Stomach (tissue), 9 donors: ENCODE results near the gene IDH2. TPM values are rescaled to one million over a fixed set of nuclear protein-coding genes. Genes with fewer than 3 reads are reported as not detected.
"Not testable (repeated sequence)": the region's sequence is repeated elsewhere in the genome, so short reads cannot be mapped to it uniquely, and the experiment has no call there.

Experiments
- DNase-seq, 2 donors: peaks; one replicate each; pipeline versions ENCODE4 v3.0.0 to v3.0.0-alpha.2; 2013 to 2019
- H3K27ac ChIP-seq, 5 donors: fragments of 200-600 bp in 4 of 5; sonication (generic) in 4 of 5; one replicate each; pipeline ENCODE4 v1.5.1; 2013 to 2019; ENCODE audit warnings: mild to moderate bottlenecking in 1 of 5, moderate library complexity in 1 of 5
- H3K27me3 ChIP-seq, 3 donors: fragments of 200-600 bp; sonication (generic); one replicate each; pipeline ENCODE4 v1.5.1; 2017 to 2019; ENCODE audit warnings: mixed run types in 1 of 3
- H3K36me3 ChIP-seq, 4 donors: fragments of 200-600 bp; sonication (generic); 1 replicate in 3 of 4; 2 replicates in 1 of 4; pipeline ENCODE4 v1.5.1; 2016 to 2019
- H3K4me1 ChIP-seq, 4 donors: fragments of 200-600 bp; sonication (generic); one replicate each; pipeline ENCODE4 v1.5.1; 2016 to 2019
- H3K4me3 ChIP-seq, 4 donors: fragments of 200-600 bp; sonication (generic) in 3 of 4; one replicate each; pipeline ENCODE4 v1.5.1; 2016 to 2019; ENCODE audit warnings: mild to moderate bottlenecking in 1 of 4
- H3K9me3 ChIP-seq, 4 donors: fragments of 200-600 bp; sonication (generic); one replicate each; pipeline ENCODE4 v1.5.1; 2016 to 2019
- CTCF ChIP-seq, 7 experiments: fragments of 450-650 bp in 4 of 7; fragments of 200-600 bp in 3 of 7; sonication (generic) in 3 of 7; IDR thresholded peaks; one replicate each; pipeline ENCODE4 v1.5.1; 2016 to 2019; ENCODE audit warnings: antibody characterized with exemption in 7 of 7, control low read depth in 2 of 7, mild to moderate bottlenecking in 1 of 7
- EP300 ChIP-seq: sonication (generic); formaldehyde crosslinking; IDR thresholded peaks from one replicate; pipeline ENCODE4 v1.6.1; 2017; ENCODE audit warnings: antibody characterized with exemption
- POLR2A ChIP-seq, 4 donors: fragments of 450-650 bp; IDR thresholded peaks; one replicate each; pipeline ENCODE4 v1.6.1; 2016; ENCODE audit warnings: antibody characterized with exemption in 4 of 4, control low read depth in 2 of 4, mild to moderate bottlenecking in 1 of 4, moderate library complexity in 1 of 4
- POLR2AphosphoS5 ChIP-seq, 3 donors: sonication (generic); formaldehyde crosslinking; IDR thresholded peaks; one replicate each; pipeline ENCODE4 v1.6.1; 2016; ENCODE audit warnings: antibody characterized with exemption in 3 of 3
- WGBS, 5 donors: extraction: QIAGEN DNeasy Blood & Tissue Kit in 3 of 5; methylation state at CpG; one replicate each; pipeline versions ENCODE4 v1.1.5 to v1.1.7; 2013 to 2018; 5-methylcytosine and 5-hydroxymethylcytosine counted together
- intact Hi-C: fragments of 100-400 bp; cut with DNase I; formaldehyde crosslinking; loops from one replicate; pipeline ENCODE4 v1.15.1; 2023; ENCODE audit warnings: low total_unique reads
- polyA plus RNA-seq, 3 donors: library from polyadenylated mRNA; stranded (reverse); fragments of 200-250 nt; gene quantifications; one replicate each; pipeline ENCODE4 v1.2.3, GENCODE V29; 2013
- total RNA-seq, 5 donors: library from RNA; depleted of rRNA; stranded (reverse); fragments of >200 nt; gene quantifications; one replicate each; pipeline versions ENCODE4 v1.1.0 to v1.2.3, GENCODE V29; 2014 to 2016
- donor health status: healthy with polysubstance abuse.
- donor health status: Bipolar disorder and iron deficiency.
- donor health status: healthy.

Gene IDH2
- total and polyA plus RNA-seq, 8 donors = 12.3 to 186 (median 117) TPM

- H3K36me3 ChIP-seq = no peaks in the 10 kb centered on the region
- H3K27me3 ChIP-seq = no peaks in the 10 kb centered on the region
- intact Hi-C loops = no loop called here
- DNase-seq = no peak
- H3K4me3 ChIP-seq = no peak overlapping the region
- no peaks in the 10 kb centered on the region for H3K4me1 ChIP-seq
- H3K9me3 ChIP-seq = peaks cover 6 to 14% (median 8%) of the 10 kb centered on the region in 4 donors
- TF ChIP-seq POLR2AphosphoS5 (IDR thresholded peaks at IDR 0.05) = no peak
- no peak for TF ChIP-seq EP300
- no peak for TF ChIP-seq POLR2A (IDR thresholded peaks at IDR 0.05)
- no peak overlapping the region for H3K27ac ChIP-seq
Measured at GRCh38 chr15:90119367-90119766, 17.1 kb upstream of the IDH2 start.

GRCh38 chr15:90115783-90116182 lies 13.5 kb upstream of the IDH2 start:
- DNase-seq = no peak
- WGBS, 5 donors = 91 to 97% (median 96%) methylated on average over 2 of the region's 2 CpGs
- TF ChIP-seq POLR2AphosphoS5 (IDR thresholded peaks at IDR 0.05) (no peak), POLR2A (IDR thresholded peaks at IDR 0.05) (no peak), CTCF (IDR thresholded peaks at IDR 0.05) (no peak), EP300 (no peak)

GRCh38 chr15:90114451-90114901 lies 12.2 kb upstream of the IDH2 start:
- Histone ChIP-seq H3K9me3 (peaks cover 6 to 20% (median 12%) of the 10 kb centered on the region in 4 donors), H3K4me3 (no peak overlapping the region), H3K27ac (no peak overlapping the region), H3K27me3 (no peaks in the 10 kb centered on the region), H3K4me1 (no peaks in the 10 kb centered on the region), H3K36me3 (no peaks in the 10 kb centered on the region)
- DNase-seq = no peak
- TF ChIP-seq POLR2A (IDR thresholded peaks at IDR 0.05) (no peak), CTCF (IDR thresholded peaks at IDR 0.05) (no peak), POLR2AphosphoS5 (IDR thresholded peaks at IDR 0.05) (no peak), EP300 (no peak)
- intact Hi-C loops = no loop called here
- WGBS, 5 donors = 42 to 75% (median 65%) methylated on average over 2 of the region's 2 CpGs

More at GRCh38 chr15:90115783-90116182, 13.5 kb upstream of the IDH2 start:
- intact Hi-C loops = no loop called here
- Histone ChIP-seq H3K27ac (no peak overlapping the region), H3K9me3 (peaks cover 6 to 20% (median 12%) of the 10 kb centered on the region in 4 donors), H3K36me3 (no peaks in the 10 kb centered on the region), H3K4me1 (no peaks in the 10 kb centered on the region), H3K4me3 (no peak overlapping the region), H3K27me3 (no peaks in the 10 kb centered on the region)

- no peak overlapping the region for H3K4me3 ChIP-seq
- peaks cover 6 to 20% (median 12%) of the 10 kb centered on the region in 4 donors for H3K9me3 ChIP-seq
- TF ChIP-seq CTCF (IDR thresholded peaks at IDR 0.05) (no peak), POLR2AphosphoS5 (IDR thresholded peaks at IDR 0.05) (no peak), EP300 (no peak), POLR2A (IDR thresholded peaks at IDR 0.05) (no peak)
- DNase-seq = no peak
- H3K27me3 ChIP-seq = no peaks in the 10 kb centered on the region
- no peak overlapping the region for H3K27ac ChIP-seq
- WGBS, 5 donors = 66 to 77% (median 68%) methylated on average over 7 of the region's 7 CpGs
- no peaks in the 10 kb centered on the region for H3K36me3 ChIP-seq
- intact Hi-C loops = no loop called here
- H3K4me1 ChIP-seq = no peaks in the 10 kb centered on the region
Measured at GRCh38 chr15:90113166-90113565, 10.9 kb upstream of the IDH2 start.

- DNase-seq, H3K27ac ChIP-seq, H3K4me3 ChIP-seq, H3K36me3 ChIP-seq, intact Hi-C loops, H3K9me3 ChIP-seq, H3K27me3 ChIP-seq: not testable (repeated sequence)
- 62 to 88% (median 85%) methylated on average over 2 to 3 of the region's 3 CpGs for WGBS, 5 donors
- peaks cover 0 to 23% (median 9%) of the 10 kb centered on the region in 4 donors for H3K4me1 ChIP-seq
Measured at GRCh38 chr15:90109163-90109751, 7.0 kb upstream of the IDH2 start.

GRCh38 chr15:90108038-90108437 lies 5.8 kb upstream of the IDH2 start:
- intact Hi-C loops, H3K36me3 ChIP-seq, DNase-seq, H3K4me3 ChIP-seq, H3K27ac ChIP-seq, H3K9me3 ChIP-seq, H3K27me3 ChIP-seq: not testable (repeated sequence)
- 85 to 98% (median 97%) methylated on average over 5 of the region's 5 CpGs for WGBS, 5 donors
- H3K4me1 ChIP-seq = peaks cover 5 to 35% (median 18%) of the 10 kb centered on the region in 4 donors
